GM12878 (cell line): Measurements from ENCODE around the gene PPP1R27. TPM values are rescaled to one million over a fixed set of nuclear protein-coding genes. Genes with fewer than 3 reads are reported as not detected.

Source experiments
- BMI1 ChIP-seq: fragments of 450-650 bp; IDR thresholded peaks from 2 replicates; pipeline ENCODE4 v1.6.1; 2016; ENCODE audit warnings: mild to moderate bottlenecking, moderate library complexity, borderline replicate concordance
- CBX5 ChIP-seq: sonication (generic); IDR thresholded peaks from 2 replicates; pipeline ENCODE4 v1.6.1; 2016; ENCODE audit warnings: low read depth, moderate library complexity, mild to moderate bottlenecking, inconsistent platforms
- CHD2 ChIP-seq: IDR thresholded peaks from 2 replicates; pipeline ENCODE4 v1.6.1; 2011; ENCODE audit warnings: low read depth, low read length, improper control_type of control experiment, borderline replicate concordance
- CHD4 ChIP-seq: fragments of 200-600 bp; sonication (generic); IDR thresholded peaks from 2 replicates; pipeline ENCODE4 v1.6.1; 2016; ENCODE audit warnings: mild to moderate bottlenecking
- EED ChIP-seq: sonication (generic); IDR thresholded peaks from 2 replicates; pipeline ENCODE4 v1.6.1; 2016; ENCODE audit warnings: antibody characterized with exemption, low read depth
- FOXM1 ChIP-seq: IDR thresholded peaks from 2 replicates; pipeline ENCODE4 v1.6.1; 2012; ENCODE audit warnings: low read depth, mild to moderate bottlenecking, inconsistent platforms, low read length, moderate library complexity
- HDAC2 ChIP-seq: fragments of 200-600 bp; sonication (generic); IDR thresholded peaks from 2 replicates; pipeline ENCODE4 v1.6.1; 2017
- IKZF1 ChIP-seq: fragments of 450-650 bp; conservative IDR thresholded peaks from 2 replicates; pipeline ENCODE4 v1.6.1; 2017; ENCODE audit warnings: antibody characterized with exemption, mild to moderate bottlenecking
- JUNB ChIP-seq: IDR thresholded peaks from 2 replicates; pipeline ENCODE4 v1.6.1; 2016; ENCODE audit warnings: antibody characterized with exemption, mild to moderate bottlenecking
- KLF5 ChIP-seq: fragments of 450-650 bp; IDR thresholded peaks from 2 replicates; pipeline ENCODE4 v1.6.1; 2014; ENCODE audit warnings: mild to moderate bottlenecking; ENCODE audit not compliant: partially characterized antibody
- LARP7 ChIP-seq: fragments of 450-650 bp; IDR thresholded peaks from 2 replicates; pipeline ENCODE4 v1.6.1; 2017; ENCODE audit warnings: mild to moderate bottlenecking
- MEF2B ChIP-seq: fragments of 450-650 bp; IDR thresholded peaks from 2 replicates; pipeline ENCODE4 v1.6.1; 2018; ENCODE audit warnings: mild to moderate bottlenecking, moderate library complexity; ENCODE audit not compliant: partially characterized antibody, poor library complexity, severe bottlenecking
- MTA2 ChIP-seq: fragments of 450-650 bp; IDR thresholded peaks from 2 replicates; pipeline ENCODE4 v1.6.1; 2016; ENCODE audit warnings: low read depth, mild to moderate bottlenecking, moderate library complexity
- NR2C2 ChIP-seq: IDR thresholded peaks from 2 replicates; pipeline ENCODE4 v1.6.1; 2011; ENCODE audit warnings: borderline replicate concordance, low read depth; ENCODE audit not compliant: control insufficient read depth, insufficient read length
- POLR2A ChIP-seq: IDR thresholded peaks from 2 replicates; pipeline ENCODE4 v1.6.1; 2011; ENCODE audit warnings: low read depth, mild to moderate bottlenecking, low read length
- POLR2AphosphoS2 ChIP-seq: IDR thresholded peaks from 2 replicates; pipeline ENCODE4 v1.6.1; 2011; ENCODE audit warnings: low read depth, mild to moderate bottlenecking, low read length, improper control_type of control experiment, moderate library complexity
- RB1 ChIP-seq: fragments of 450-650 bp; formaldehyde crosslinking; IDR thresholded peaks from 2 replicates; pipeline ENCODE4 v1.6.1; 2017; ENCODE audit warnings: mild to moderate bottlenecking, borderline replicate concordance
- RUNX3 ChIP-seq: IDR thresholded peaks from 2 replicates; pipeline ENCODE4 v1.6.1; 2012; ENCODE audit warnings: low read length, inconsistent platforms
- SMAD1 ChIP-seq: fragments of 450-650 bp; IDR thresholded peaks from 2 replicates; pipeline ENCODE4 v1.6.1; 2018; ENCODE audit warnings: mild to moderate bottlenecking, low read depth; ENCODE audit not compliant: partially characterized antibody
- SPI1 ChIP-seq: IDR thresholded peaks from 2 replicates; pipeline ENCODE4 v1.6.1; 2011; ENCODE audit warnings: low read depth, mild to moderate bottlenecking, low read length, moderate library complexity, borderline replicate concordance; ENCODE audit not compliant: insufficient read depth
- TAF1 ChIP-seq: IDR thresholded peaks from 2 replicates; pipeline ENCODE4 v1.6.1; 2011; ENCODE audit warnings: mild to moderate bottlenecking, low read depth, low read length, borderline replicate concordance
- TBL1XR1 ChIP-seq: IDR thresholded peaks from 2 replicates; pipeline ENCODE4 v1.6.1; 2012; ENCODE audit warnings: low read depth, low read length, improper control_type of control experiment
- ZNF207 ChIP-seq: fragments of 450-650 bp; IDR thresholded peaks from 2 replicates; pipeline ENCODE4 v1.6.1; 2014; ENCODE audit warnings: antibody characterized with exemption, mild to moderate bottlenecking, borderline replicate concordance
- polyA plus RNA-seq, 11 experiments: library from polyadenylated mRNA; depleted of rRNA in 4 of 11; unstranded in 6 of 11; stranded (reverse) in 5 of 11; fragments of >200 nt; fragmentation: Nextera tagmentation in 4 of 11; fragmentation: Illumina TruSeq in 1 of 11; extraction: Ambion mirVana in 4 of 11; extraction: Trizol in 1 of 11; gene quantifications; 1 replicate in 1 of 11; 2 replicates in 10 of 11; pipeline versions ENCODE4 v1.2.1 to v1.2.3, GENCODE V29; 2011 to 2016; ENCODE audit warnings: inconsistent platforms in 2 of 11, missing spikeins in 2 of 11, low read depth in 1 of 11
- total RNA-seq, 4 experiments: library from RNA; depleted of rRNA in 3 of 4; stranded (reverse); fragments of >200 nt in 3 of 4; fragmentation: Illumina TruSeq in 1 of 4; extraction: Trizol in 1 of 4; gene quantifications; 2 replicates each; pipeline versions ENCODE4 v1.2.1 to v1.2.3, GENCODE V29; 2013 to 2021
- TF ChIP-seq, protein P1 (sequence below): IDR thresholded peaks from 2 replicates; pipeline ENCODE4 v1.6.1; 2012; ENCODE audit warnings: low read depth, low read length, improper control_type of control experiment
- TF ChIP-seq, protein P2 (sequence below): IDR thresholded peaks from 2 replicates; pipeline ENCODE4 v1.6.1; 2011; ENCODE audit warnings: low read depth, mild to moderate bottlenecking, low read length, moderate library complexity, borderline replicate concordance; ENCODE audit errors: extremely low read depth
- TF ChIP-seq, protein P3 (sequence below): IDR thresholded peaks from 2 replicates; pipeline ENCODE4 v1.6.1; 2012; ENCODE audit warnings: low read length, inconsistent platforms
- TF ChIP-seq, protein P4 (sequence below), 3 experiments: IDR thresholded peaks in 2 of 3; conservative IDR thresholded peaks in 1 of 3; 2 replicates each; pipeline ENCODE4 v1.5.1; 2011; ENCODE audit warnings: low read depth in 3 of 3, low read length in 3 of 3, mild to moderate bottlenecking in 3 of 3, control low read depth in 2 of 3, moderate library complexity in 2 of 3, inconsistent platforms in 1 of 3, mixed read lengths in 1 of 3; ENCODE audit not compliant: control insufficient read depth in 2 of 3, insufficient read depth in 1 of 3; ENCODE audit errors: extremely low read depth in 1 of 3

Gene PPP1R27
- total and polyA plus RNA-seq, 10 of the 15 experiments (the other 5 are each of a cell fraction or from before 2014, with no cell fraction given) = 0.17 to 1.6 (median 0.49) TPM; not detected in 3

DNA sequence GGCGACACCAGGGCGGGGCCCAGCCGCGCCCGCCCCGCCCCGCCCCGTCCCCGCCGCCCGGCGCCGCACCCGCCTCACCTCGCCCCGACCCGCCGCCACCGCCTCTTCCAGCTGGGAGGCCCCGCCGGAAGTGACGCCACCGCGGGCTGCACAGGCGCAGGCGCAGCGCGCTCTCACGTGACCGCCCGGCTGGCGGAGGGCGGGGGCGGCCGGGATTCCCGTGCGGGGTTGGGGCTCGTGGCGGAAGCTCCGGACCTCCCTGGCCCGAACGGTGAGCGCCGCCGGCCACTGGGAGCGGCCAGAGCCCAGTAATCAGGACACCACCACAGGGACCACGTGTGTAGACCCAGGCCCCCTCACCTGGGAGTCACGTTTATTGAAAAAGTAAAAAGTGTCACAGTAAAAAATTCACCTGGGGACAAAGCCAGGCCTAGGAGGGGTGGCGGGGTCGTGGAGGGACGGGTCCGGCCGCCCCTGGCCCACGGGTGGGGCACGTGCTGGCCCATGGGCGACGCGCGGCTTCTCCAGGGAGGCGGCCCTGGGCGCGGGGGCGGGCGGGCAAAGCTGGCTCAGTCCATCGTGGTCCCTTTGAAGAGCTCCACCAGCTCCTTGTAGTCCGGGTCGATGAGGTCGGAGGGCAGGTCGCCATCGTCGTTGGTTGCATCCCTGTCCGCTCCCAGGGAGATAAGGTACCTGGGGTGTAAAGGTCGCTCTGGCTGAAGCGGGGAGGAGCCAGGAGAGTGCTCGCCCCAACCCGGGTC is 1.5 kb downstream of the PPP1R27 start, which contains the start of gene MCRIP1 (continued):
- TF ChIP-seq NR2C2 (no peak), POLR2A (peak; percentile 93), POLR2AphosphoS2 (peak; percentile 61; the same call in 1 of the 2 replicates), SPI1 (no peak), LARP7 (peak; percentile 70; the same call in 1 of the 2 replicates), CBX5 (no peak), TBL1XR1 (no peak), HDAC2 (no peak), FOXM1 (no peak), JUNB (no peak), RUNX3 (no peak), IKZF1 (peak; percentile 35; the same call in 1 of the 2 replicates), SMAD1 (no peak), ZNF207 (no peak; the same call in 1 of the 2 replicates), BMI1 (no peak), TAF1 (peak; percentile 55; the same call in 1 of the 2 replicates), KLF5 (peak; percentile 67), CHD4 (no peak), MEF2B (peak; percentile 47), RB1 (peak; percentile 68; the same call in 1 of the 2 replicates), EED (no peak), CHD2 (no peak), MTA2 (no peak)
- TF ChIP-seq, protein P1, sequence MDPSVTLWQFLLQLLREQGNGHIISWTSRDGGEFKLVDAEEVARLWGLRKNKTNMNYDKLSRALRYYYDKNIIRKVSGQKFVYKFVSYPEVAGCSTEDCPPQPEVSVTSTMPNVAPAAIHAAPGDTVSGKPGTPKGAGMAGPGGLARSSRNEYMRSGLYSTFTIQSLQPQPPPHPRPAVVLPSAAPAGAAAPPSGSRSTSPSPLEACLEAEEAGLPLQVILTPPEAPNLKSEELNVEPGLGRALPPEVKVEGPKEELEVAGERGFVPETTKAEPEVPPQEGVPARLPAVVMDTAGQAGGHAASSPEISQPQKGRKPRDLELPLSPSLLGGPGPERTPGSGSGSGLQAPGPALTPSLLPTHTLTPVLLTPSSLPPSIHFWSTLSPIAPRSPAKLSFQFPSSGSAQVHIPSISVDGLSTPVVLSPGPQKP = peak; percentile 76
- TF ChIP-seq, protein P2, sequence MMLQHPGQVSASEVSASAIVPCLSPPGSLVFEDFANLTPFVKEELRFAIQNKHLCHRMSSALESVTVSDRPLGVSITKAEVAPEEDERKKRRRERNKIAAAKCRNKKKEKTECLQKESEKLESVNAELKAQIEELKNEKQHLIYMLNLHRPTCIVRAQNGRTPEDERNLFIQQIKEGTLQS = peak; percentile 88
- TF ChIP-seq, protein P3, sequence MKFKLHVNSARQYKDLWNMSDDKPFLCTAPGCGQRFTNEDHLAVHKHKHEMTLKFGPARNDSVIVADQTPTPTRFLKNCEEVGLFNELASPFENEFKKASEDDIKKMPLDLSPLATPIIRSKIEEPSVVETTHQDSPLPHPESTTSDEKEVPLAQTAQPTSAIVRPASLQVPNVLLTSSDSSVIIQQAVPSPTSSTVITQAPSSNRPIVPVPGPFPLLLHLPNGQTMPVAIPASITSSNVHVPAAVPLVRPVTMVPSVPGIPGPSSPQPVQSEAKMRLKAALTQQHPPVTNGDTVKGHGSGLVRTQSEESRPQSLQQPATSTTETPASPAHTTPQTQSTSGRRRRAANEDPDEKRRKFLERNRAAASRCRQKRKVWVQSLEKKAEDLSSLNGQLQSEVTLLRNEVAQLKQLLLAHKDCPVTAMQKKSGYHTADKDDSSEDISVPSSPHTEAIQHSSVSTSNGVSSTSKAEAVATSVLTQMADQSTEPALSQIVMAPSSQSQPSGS = no peak
- TF ChIP-seq, protein P4, sequence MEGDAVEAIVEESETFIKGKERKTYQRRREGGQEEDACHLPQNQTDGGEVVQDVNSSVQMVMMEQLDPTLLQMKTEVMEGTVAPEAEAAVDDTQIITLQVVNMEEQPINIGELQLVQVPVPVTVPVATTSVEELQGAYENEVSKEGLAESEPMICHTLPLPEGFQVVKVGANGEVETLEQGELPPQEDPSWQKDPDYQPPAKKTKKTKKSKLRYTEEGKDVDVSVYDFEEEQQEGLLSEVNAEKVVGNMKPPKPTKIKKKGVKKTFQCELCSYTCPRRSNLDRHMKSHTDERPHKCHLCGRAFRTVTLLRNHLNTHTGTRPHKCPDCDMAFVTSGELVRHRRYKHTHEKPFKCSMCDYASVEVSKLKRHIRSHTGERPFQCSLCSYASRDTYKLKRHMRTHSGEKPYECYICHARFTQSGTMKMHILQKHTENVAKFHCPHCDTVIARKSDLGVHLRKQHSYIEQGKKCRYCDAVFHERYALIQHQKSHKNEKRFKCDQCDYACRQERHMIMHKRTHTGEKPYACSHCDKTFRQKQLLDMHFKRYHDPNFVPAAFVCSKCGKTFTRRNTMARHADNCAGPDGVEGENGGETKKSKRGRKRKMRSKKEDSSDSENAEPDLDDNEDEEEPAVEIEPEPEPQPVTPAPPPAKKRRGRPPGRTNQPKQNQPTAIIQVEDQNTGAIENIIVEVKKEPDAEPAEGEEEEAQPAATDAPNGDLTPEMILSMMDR (IDR thresholded peaks at IDR 0.05 in 2 of 3, conservative IDR thresholded peaks at IDR 0.05 in 1 of 3; ENCODE audit: control insufficient read depth in 2 of 3, extremely low read depth in 1 of 3, insufficient read depth in 1 of 3, low read depth in 3 of 3, low read length in 3 of 3) = no peak
